GM23338 (cell line): ENCODE results near the gene KRTAP5-2. TPM values are rescaled to one million over a fixed set of nuclear protein-coding genes. Genes with fewer than 3 reads are reported as not detected.
"Not testable (repeated sequence)": the region's sequence is repeated elsewhere in the genome, so short reads cannot be mapped to it uniquely, and the experiment has no call there.

Source experiments
- ATAC-seq: fragments of 200-7000 bp; cut with Tn5 transposase; 3 replicates; pipeline ENCODE4 v1.9.1; 2020
- DNase-seq: peaks from one replicate; pipeline ENCODE4 v3.0.0-alpha.2; 2015; ENCODE audit warnings: low spot score
- H2AFZ ChIP-seq: fragments of 200-600 bp; sonication (generic); 2 replicates; pipeline ENCODE4 v1.8.0; 2016; ENCODE audit warnings: antibody characterized with exemption, mild to moderate bottlenecking, moderate library complexity
- H3F3A ChIP-seq: fragments of 200-600 bp; sonication (generic); replicated peaks from 2 replicates; pipeline ENCODE4 v1.8.0; 2017; ENCODE audit warnings: antibody characterized with exemption, mixed run types, low read depth
- H3K27ac ChIP-seq: fragments of 200-600 bp; sonication (generic); 2 replicates; pipeline ENCODE4 v1.6.1; 2016; ENCODE audit warnings: low read depth
- H3K27me3 ChIP-seq: fragments of 200-600 bp; sonication (generic); 2 replicates; pipeline ENCODE4 v1.8.0; 2016; ENCODE audit warnings: mild to moderate bottlenecking, mixed run types, moderate library complexity; ENCODE audit not compliant: insufficient read depth
- H3K36me3 ChIP-seq: fragments of 200-600 bp; sonication (generic); 2 replicates; pipeline ENCODE4 v1.8.0; 2016; ENCODE audit warnings: mild to moderate bottlenecking; ENCODE audit not compliant: insufficient read depth
- H3K4me1 ChIP-seq: fragments of 200-600 bp; sonication (generic); 2 replicates; pipeline ENCODE4 v1.8.0; 2016; ENCODE audit warnings: mild to moderate bottlenecking, moderate library complexity; ENCODE audit not compliant: insufficient read depth
- H3K4me2 ChIP-seq: fragments of 200-600 bp; sonication (generic); 2 replicates; pipeline ENCODE4 v1.7.1; 2017; ENCODE audit warnings: mixed run types
- H3K4me3 ChIP-seq: fragments of 200-600 bp; sonication (generic); 2 replicates; pipeline ENCODE4 v1.6.1; 2016; ENCODE audit warnings: mixed run types
- H3K79me2 ChIP-seq: fragments of 200-600 bp; sonication (generic); replicated peaks from 2 replicates; pipeline ENCODE4 v1.8.0; 2017; ENCODE audit warnings: mild to moderate bottlenecking; ENCODE audit not compliant: insufficient read depth
- H3K9me2 ChIP-seq: fragments of 200-600 bp; sonication (generic); 2 replicates; pipeline ENCODE4 v1.8.0; 2017; ENCODE audit not compliant: insufficient read depth
- H4K20me1 ChIP-seq: fragments of 200-600 bp; sonication (generic); replicated peaks from 2 replicates; pipeline ENCODE4 v1.8.0; 2017; ENCODE audit warnings: mild to moderate bottlenecking; ENCODE audit not compliant: insufficient read depth
- H3K27ac Mint-ChIP-seq: 2 replicates; pipeline ENCODE4 v1.8.0; 2020; ENCODE audit warnings: inconsistent platforms, mild to moderate bottlenecking, moderate library complexity, mixed read lengths
- H3K27me3 Mint-ChIP-seq: 3 replicates; pipeline ENCODE4 v1.8.0; 2022; ENCODE audit warnings: low read depth, mild to moderate bottlenecking, moderate library complexity, mixed read lengths, inconsistent platforms; ENCODE audit not compliant: insufficient read depth, poor library complexity
- H3K36me3 Mint-ChIP-seq: 3 replicates; pipeline ENCODE4 v1.8.0; 2021; ENCODE audit warnings: low read depth, mild to moderate bottlenecking, inconsistent platforms, moderate library complexity, mixed read lengths
- H3K4me1 Mint-ChIP-seq: 3 replicates; pipeline ENCODE4 v1.8.0; 2020; ENCODE audit warnings: mild to moderate bottlenecking, inconsistent platforms, mixed read lengths
- H3K4me3 Mint-ChIP-seq: 3 replicates; pipeline ENCODE4 v1.8.0; 2021; ENCODE audit warnings: moderate library complexity, mild to moderate bottlenecking, inconsistent platforms, mixed read lengths
- H3K9me3 Mint-ChIP-seq: 3 replicates; pipeline ENCODE4 v1.8.0; 2020; ENCODE audit warnings: moderate library complexity, mild to moderate bottlenecking, inconsistent platforms, mixed read lengths
- CTCF ChIP-seq, 2 experiments: fragments of 200-600 bp in 1 of 2; sonication (generic) in 1 of 2; conservative IDR thresholded peaks; 2 replicates each; pipeline versions ENCODE4 v1.5.1 to v1.6.1; 2016 to 2017; ENCODE audit warnings: antibody characterized with exemption in 2 of 2, low read depth in 2 of 2, mild to moderate bottlenecking in 2 of 2, moderate library complexity in 1 of 2
- ETS1 ChIP-seq: IDR thresholded peaks from 2 replicates; pipeline ENCODE4 v1.6.1; 2016; ENCODE audit warnings: antibody characterized with exemption
- EZH2 ChIP-seq: fragments of 200-600 bp; sonication (generic); IDR thresholded peaks from one replicate; pipeline ENCODE4 v1.8.0; 2017; ENCODE audit warnings: antibody characterized with exemption, mild to moderate bottlenecking, low read depth; ENCODE audit not compliant: unreplicated experiment
- EZH2phosphoT487 ChIP-seq: fragments of 200-600 bp; sonication (generic); IDR thresholded peaks from one replicate; pipeline ENCODE4 v1.8.1; 2018; ENCODE audit warnings: antibody characterized with exemption; ENCODE audit not compliant: unreplicated experiment
- JUNB ChIP-seq: IDR thresholded peaks from one replicate; pipeline ENCODE4 v1.6.1; 2016; ENCODE audit warnings: antibody characterized with exemption; ENCODE audit not compliant: unreplicated experiment
- POLR2AphosphoS5 ChIP-seq: IDR thresholded peaks from 2 replicates; pipeline ENCODE4 v1.6.1; 2016; ENCODE audit warnings: antibody characterized with exemption, low read depth
- ZNF114 ChIP-seq: fragments of 250-450 bp; sonication (Bioruptor Pico); IDR thresholded peaks from 2 replicates; pipeline ENCODE4 v1.5.0; 2020; ENCODE audit warnings: mild to moderate bottlenecking, moderate library complexity
- polyA plus RNA-seq: library from polyadenylated mRNA; unstranded; fragments of >200 nt; fragmentation: Nextera tagmentation; extraction: Ambion mirVana; gene quantifications from 2 replicates; pipeline ENCODE4 v1.2.1, GENCODE V29; 2016
- total RNA-seq: library from RNA; depleted of rRNA; stranded (reverse); fragments of >200 nt; shearing (Covaris generic); gene quantifications from 2 replicates; pipeline ENCODE4 v1.2.3, GENCODE V29; 2014

KRTAP5-2 gene
- total and polyA plus RNA-seq, 2 experiments from 2014 or later, result not detected

GRCh38 chr11:1586699-1587098 lies 11.4 kb downstream of the KRTAP5-2 start (continued):
- no peak for TF ChIP-seq CTCF (conservative IDR thresholded peaks at IDR 0.05; ENCODE audit: low read depth in 2 of 2)
- TF ChIP-seq EZH2, result no peak

- H3K4me2 ChIP-seq, H3K4me1 ChIP-seq, H3F3A ChIP-seq, H3K4me1 Mint-ChIP-seq, H3K27ac ChIP-seq, H3K9me2 ChIP-seq, H2AFZ ChIP-seq, H4K20me1 ChIP-seq, H3K27ac Mint-ChIP-seq, H3K79me2 ChIP-seq, H3K4me3 Mint-ChIP-seq, H3K4me3 ChIP-seq, H3K36me3 Mint-ChIP-seq, ATAC-seq, DNase-seq, H3K27me3 ChIP-seq, H3K36me3 ChIP-seq, H3K9me3 Mint-ChIP-seq: not testable (repeated sequence)
- H3K27me3 Mint-ChIP-seq, result peaks cover 18% of the 10 kb centered on the region
Observed at GRCh38 chr11:1584661-1585370, 13.3 kb downstream of the KRTAP5-2 start, which contains the start of gene KRTAP5-1. Gene KRTAP5-1 (minus strand): TSS chr11:1585283. CDS start chr11:1585249, 34 bp downstream.

GRCh38 chr11:1582909-1583308 lies 15.2 kb downstream of the KRTAP5-2 start:
- not testable (repeated sequence) for H4K20me1 ChIP-seq, H3K79me2 ChIP-seq, H3K27ac ChIP-seq, H3K27me3 ChIP-seq, ATAC-seq, H3K4me1 Mint-ChIP-seq, H3K4me1 ChIP-seq, H3K4me3 ChIP-seq, H3K4me3 Mint-ChIP-seq, H3K36me3 Mint-ChIP-seq, H3K36me3 ChIP-seq, H3F3A ChIP-seq, H3K9me2 ChIP-seq, H2AFZ ChIP-seq, H3K27ac Mint-ChIP-seq, H3K4me2 ChIP-seq, DNase-seq
- peaks cover 14% of the 10 kb centered on the region for H3K9me3 Mint-ChIP-seq
- H3K27me3 Mint-ChIP-seq, result peaks cover 15% of the 10 kb centered on the region

- H3K36me3 Mint-ChIP-seq, result no peaks in the 10 kb centered on the region
- H3K4me3 ChIP-seq, result no peak overlapping the region
- no peak for ATAC-seq
- H3K36me3 ChIP-seq, result no peaks in the 10 kb centered on the region
- no peaks in the 10 kb centered on the region; the same call in 2 of the 3 replicates for H3K4me1 Mint-ChIP-seq
- no peak overlapping the region for H3K27ac Mint-ChIP-seq
- no peak for DNase-seq
- H3K79me2 ChIP-seq, result no peaks in the 10 kb centered on the region
- H3K27me3 Mint-ChIP-seq, result peaks cover 16% of the 10 kb centered on the region
- H3K9me3 Mint-ChIP-seq, result peaks cover 14% of the 10 kb centered on the region
- H4K20me1 ChIP-seq, result no peaks in the 10 kb centered on the region
- H3K9me2 ChIP-seq, result no peaks in the 10 kb centered on the region
- no peak overlapping the region for H3K27ac ChIP-seq
- H3K4me3 Mint-ChIP-seq, result no peak overlapping the region
- H3K4me2 ChIP-seq, result no peak overlapping the region
- H2AFZ ChIP-seq, result no peak overlapping the region
- H3K27me3 ChIP-seq, result no peaks in the 10 kb centered on the region
- no peaks in the 10 kb centered on the region for H3K4me1 ChIP-seq
- H3F3A ChIP-seq, result no peaks in the 10 kb centered on the region
- TF ChIP-seq POLR2AphosphoS5, result no peak
- no peak for TF ChIP-seq EZH2phosphoT487
- TF ChIP-seq JUNB, result no peak
- no peak for TF ChIP-seq ETS1
- no peak for TF ChIP-seq CTCF (conservative IDR thresholded peaks at IDR 0.05; ENCODE audit: low read depth in 2 of 2)
- TF ChIP-seq ZNF114 (CRISPR knock-in tag), result no peak
Observed at GRCh38 chr11:1581976-1582375, 16.1 kb downstream of the KRTAP5-2 start.
